Measurements from ENCODE around the gene NCKAP5L.

DNA sequence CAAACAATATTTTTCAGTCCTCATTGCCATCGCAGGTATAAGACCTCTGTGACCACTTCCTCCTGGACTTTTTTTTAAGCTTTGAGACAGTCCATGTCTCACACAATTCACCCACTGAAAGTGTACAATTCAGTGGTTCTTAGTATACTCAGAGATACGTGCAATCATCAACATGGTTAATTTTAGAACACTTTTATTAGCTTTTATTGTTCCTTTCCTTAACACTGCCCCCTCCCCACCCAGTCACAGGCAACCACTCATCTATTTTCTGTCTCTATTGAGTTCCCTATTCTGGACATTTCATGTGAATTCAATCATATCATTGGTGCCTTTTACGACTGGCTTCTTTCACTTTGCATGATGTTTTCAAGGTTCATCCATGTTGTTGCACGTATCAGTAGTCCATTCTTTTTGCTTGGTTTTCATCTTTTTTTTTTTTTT lies 16.2 kb downstream of the NCKAP5L start:
- TF ChIP-seq, protein P1, sequence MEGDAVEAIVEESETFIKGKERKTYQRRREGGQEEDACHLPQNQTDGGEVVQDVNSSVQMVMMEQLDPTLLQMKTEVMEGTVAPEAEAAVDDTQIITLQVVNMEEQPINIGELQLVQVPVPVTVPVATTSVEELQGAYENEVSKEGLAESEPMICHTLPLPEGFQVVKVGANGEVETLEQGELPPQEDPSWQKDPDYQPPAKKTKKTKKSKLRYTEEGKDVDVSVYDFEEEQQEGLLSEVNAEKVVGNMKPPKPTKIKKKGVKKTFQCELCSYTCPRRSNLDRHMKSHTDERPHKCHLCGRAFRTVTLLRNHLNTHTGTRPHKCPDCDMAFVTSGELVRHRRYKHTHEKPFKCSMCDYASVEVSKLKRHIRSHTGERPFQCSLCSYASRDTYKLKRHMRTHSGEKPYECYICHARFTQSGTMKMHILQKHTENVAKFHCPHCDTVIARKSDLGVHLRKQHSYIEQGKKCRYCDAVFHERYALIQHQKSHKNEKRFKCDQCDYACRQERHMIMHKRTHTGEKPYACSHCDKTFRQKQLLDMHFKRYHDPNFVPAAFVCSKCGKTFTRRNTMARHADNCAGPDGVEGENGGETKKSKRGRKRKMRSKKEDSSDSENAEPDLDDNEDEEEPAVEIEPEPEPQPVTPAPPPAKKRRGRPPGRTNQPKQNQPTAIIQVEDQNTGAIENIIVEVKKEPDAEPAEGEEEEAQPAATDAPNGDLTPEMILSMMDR (conservative IDR thresholded peaks at IDR 0.05): no peak
- no peak for TF ChIP-seq EZH2 (IDR thresholded peaks at IDR 0.05; ENCODE audit: low read depth)
